Kidney capillary endothelial cell (primary cell): Measurements from ENCODE around the gene PAPPA.
A peak's percentile ranks its signal among the peaks of the same experiment; 100 is the strongest.

Experiments used
- DNase-seq: peaks from one replicate; pipeline ENCODE4 v3.0.0-alpha.2; 2018; ENCODE audit warnings: low spot score

PAPPA gene

DNA sequence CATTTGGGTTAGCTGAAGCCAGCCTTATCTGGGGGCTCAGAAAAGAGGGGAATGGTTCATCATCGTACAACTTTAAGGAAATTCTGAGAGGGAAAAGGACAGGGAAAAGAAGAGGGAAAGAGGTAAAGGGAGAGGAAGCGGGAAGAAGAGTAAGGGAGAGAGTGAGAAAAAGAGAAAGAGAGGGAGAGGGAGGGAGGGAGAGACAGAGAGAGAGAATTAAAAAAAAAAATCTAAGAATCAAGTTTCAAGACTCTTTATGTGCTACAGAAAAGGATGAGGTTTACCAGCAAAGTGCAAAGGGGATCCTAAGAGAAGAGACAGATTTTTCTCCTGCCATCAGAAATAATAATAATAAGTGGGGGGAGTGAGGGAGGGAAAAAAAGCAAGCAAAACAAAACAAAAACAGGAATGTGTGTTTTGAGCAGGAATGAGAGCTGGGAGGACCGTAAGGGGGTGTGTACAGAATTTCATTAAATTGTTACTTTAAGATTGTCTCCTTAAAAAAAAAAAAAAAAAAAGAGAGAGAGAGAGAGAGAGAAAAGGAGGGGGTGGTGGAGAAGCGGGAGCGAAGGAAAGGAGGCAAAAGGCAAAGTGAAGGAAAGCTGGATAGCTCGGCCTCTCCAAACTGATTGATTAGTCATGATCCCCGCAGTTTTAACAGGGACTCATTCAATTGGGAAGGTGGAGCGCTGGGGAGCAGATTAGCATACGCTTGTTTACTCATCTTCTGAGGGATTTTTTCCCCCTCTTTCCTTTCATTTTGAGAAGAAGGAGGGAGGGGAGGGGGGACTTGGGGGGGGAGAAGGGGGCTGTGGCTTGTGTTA lies 438 bp upstream of the PAPPA start:
- no peak for DNase-seq

DNA sequence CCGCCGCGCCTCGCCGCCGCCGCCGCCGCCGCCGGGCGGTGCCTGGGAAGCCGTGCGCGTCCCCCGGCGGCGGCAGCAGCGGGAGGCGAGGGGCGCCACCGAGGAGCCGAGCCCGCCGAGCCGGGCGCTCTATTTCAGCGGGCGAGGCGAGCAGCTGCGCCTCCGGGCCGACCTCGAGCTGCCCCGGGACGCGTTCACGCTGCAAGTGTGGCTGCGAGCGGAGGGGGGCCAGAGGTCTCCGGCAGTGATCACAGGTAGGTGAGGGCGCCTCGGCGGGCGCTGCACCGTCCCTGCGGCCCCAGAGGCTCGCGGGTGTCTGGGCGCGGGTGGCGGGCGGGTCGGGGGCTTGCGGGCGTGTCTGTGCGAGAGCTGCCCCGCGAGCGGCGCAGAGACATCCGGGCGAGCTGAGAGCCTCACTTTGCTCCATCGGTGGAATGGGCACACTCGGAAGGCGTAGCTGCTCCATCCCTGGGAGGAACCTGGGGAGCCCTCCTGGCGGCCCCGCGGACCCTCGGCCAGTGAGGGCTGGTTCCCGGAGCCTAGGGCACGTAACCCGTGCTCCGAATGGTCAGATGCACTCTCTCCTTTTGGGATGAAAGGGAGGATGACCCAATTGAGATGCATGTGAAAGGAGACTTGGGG lies 864 bp downstream of the PAPPA start:
- no peak for DNase-seq

DNA sequence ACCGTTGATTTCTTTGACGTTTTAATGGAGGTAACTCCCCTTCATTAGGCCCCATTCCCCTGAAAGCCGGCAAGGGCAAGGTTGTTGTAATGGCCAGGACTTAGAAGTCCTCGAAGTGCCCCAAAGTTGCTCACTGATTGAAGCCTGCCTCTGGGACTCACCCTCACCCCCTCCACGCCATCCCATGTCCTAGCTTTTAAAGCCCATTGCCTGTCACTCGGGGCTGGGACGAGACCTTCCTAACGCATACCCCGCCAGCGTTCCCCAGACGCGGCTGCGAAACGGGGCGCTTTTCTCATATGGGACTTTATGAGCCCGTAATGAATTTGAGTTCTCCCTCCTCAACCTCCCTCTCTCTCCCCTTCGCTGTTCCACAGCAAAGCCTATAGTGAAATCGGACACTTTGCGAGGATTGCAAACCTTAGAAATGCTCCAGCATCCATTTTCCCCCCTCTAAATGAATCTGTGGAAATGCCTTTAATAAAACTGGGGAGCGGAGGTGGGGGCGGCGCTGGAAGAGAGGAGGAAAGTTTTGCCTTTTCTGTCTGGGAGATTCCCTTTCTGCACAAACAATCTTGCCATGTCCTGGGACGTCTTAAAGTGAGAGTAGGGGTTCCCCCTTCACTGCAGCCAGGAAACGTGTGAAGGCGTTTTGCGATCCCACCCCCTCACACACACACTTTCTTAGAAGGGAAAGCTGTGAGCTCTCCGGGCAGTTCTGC lies 1.5 kb downstream of the PAPPA start:
- DNase-seq: no peak

DNA sequence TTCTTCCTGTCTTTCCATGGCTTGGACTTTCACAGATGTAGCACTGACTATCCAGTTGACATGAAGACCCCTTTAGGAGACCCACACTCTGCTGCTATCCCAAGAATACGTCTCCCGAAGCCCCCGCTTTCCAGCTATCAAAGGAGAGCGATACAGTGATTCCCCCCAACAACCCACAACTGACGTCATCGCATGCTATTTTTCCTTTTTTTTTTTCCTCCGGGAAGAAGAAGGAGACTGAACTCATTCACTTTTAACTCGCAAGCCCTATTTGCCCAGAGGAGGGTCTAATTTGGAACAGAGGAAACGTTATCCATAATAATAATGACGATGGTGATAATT lies 2.1 kb downstream of the PAPPA start:
- DNase-seq: no peak

DNA sequence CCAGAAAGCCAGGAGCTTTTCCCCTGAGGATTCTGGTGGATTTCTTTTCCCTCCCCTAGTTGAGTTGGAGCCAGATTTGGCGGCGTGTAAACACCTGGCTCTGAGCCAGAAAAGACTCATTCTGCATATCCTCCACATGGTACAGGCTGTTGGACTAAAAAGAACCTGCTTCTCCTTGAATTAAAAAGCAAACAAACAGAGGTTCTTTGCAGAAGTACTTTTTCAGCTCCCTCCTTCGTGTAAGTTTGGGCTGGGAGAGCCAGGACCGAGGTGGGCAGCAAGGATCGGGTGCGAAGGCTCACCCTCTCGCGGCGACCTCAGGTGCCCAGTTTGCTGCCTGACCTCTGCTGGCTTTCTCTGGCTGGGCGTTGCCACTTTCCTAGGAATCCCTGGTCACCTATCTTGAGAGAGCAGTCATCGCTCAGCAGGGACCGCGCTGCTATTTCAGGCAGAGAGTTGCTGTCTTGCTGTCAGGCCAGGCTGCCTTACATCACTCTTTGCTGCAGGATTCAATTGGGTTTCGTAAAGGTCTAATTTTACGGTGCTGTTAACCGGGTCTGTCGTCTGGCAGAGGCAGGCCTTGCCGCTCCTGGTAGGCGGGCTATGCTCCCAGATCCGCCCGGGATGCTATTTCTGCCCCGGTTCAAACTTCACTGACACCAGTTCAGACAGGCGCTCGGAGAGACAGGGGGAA lies 3.2 kb downstream of the PAPPA start:
- DNase-seq: peak; percentile 29

DNA sequence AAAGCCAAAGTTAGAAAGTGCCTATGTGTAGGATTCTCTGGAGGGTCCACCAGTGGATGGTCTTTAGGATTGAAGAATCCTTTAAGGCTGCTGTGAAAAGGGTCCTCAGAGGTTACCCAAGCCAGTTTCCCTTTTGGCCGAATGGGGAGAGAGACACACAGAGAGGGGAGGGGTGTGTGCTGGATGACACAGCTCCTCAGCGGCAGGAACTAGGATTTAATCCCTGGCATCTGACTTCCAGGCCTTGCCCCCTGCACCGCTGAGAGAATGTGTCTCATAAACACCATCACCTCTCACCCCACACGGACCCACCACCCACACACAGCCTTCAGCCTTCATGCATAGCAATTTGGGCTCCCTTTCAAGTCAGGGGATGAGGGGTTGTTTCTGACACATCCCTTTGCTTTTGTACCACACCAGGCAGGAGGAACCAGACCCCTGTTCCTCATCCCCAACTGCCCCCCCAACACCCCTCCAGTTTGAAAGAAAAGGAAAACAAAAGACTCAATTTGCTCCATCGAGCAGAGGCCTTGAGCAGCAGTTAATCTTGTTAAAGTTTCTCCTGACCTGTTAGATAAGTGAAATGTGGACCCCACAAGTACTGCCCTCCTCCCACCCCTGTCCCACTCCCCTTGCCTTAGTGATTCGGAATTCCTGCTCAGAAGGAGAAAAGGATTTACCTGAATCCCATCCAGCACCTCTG lies 4.0 kb downstream of the PAPPA start:
- no peak for DNase-seq

DNA sequence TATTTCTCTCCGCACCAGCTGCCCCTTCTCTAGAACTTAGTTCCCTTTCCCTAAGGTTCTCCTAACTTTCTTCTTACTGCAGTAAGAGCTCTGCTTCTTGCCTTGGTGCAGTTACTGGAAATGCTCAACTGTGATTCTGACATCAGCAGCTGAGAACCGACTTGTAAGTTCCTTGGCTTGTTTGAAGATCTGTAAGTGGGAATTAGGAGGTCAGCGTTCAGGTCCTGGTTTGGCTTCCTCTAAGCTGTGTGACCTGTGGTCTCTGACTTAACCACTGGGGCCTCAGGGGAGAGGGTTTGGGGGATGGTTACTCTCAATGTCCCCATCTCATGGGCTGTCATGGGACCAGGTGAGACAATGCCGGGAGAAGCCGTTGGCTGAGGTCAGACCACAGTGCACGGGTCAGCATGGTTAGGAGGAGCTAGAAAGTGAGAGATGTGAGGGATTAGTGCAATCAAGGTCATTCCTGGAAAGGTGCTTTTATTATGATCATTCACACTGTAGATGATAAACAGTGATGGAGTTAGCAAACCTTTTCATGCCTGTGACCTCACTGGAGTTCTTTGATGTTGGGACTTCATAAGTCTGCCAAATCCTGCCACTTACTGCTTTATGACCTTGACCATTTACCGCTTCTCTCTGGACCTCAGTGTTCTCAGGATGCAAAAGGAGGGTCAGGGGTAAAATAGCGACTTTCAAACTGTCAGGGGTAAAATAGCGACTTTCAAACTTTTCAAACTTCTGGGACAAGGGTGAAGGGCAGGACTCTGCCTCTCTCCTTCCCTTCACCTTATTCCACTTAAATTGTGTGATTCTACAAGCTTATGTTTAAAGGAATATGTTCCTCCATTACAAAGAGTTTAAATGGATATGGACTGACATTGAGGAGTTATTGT lies 7.3 kb downstream of the PAPPA start:
- no peak for DNase-seq

DNA sequence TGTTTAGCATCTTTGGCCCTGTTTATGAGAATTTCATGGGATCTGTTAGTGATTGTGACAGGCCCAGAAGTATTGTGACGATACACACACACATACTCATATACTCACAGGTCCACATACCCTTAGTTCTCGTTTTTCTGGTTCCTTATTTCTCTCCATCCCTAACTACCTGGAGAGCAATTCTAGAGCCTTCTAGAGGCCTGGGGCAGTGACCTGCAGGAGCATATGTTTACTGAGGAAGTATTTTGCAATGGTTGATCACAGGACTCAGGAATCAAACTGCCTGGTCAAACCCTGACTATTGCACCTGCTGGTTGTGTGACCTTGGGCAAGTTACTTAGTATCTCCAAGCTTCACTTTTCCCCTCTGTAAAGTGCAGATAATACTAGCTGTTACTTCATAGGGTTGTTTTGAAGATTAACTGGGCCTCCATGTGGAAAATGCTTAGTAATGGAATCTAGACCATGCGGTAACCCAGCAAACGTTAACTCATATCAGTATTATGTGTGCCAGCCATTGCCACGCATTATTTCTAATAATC lies 8.7 kb downstream of the PAPPA start:
- DNase-seq: no peak

DNA sequence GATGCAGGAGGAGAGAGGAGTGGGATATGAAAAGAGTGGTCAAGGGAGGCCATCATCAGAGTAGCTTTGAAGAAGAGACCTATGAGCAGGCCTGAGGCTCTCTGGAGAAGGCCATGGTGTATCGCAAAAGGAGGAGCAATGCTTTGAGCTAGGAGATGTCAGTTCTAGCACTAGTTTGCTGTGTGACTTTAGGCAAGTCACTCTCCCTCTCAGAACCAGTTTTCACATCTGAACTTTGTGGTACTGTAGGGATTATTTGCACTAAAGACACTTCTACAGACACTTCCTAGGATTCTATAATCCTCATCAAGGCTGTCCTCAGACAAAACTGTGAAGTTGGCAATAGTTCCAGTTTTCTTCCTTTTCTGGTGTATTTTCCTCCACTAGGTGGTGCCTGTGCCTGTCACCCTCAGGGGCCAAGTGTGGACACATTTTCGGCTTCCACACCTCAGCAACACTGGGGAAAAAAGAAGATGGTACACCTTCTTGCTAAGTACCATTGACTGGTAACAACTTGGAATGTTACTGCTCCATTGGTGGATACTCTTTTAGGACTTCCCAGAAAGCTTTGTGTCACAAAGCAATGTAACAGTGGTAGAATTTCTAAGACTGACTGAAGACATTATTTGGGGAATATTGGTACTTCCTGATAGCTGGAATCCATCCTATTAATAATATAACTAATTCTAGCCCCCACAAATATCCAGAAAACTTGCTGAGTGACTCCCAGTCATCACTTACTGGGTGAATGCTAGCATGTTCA lies 9.9 kb downstream of the PAPPA start:
- no peak for DNase-seq

DNA sequence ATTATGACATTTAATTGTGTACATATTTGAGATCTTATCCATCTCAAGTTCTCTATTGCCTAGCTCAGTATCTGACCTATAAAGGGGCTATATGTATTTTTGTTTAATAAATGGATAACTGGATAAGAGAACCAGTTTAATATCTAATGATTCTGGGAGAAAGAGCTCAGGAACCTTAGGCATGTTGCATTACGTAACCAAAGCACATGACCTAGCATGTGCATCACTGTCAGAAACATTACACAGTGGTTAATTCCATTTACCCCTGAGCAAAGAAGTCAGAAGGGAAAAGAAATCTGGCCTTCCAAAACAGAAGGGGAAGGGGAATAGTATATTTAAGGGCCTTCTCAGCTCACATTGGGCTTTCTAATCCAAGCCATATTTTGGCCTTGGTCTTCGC lies 12.3 kb downstream of the PAPPA start:
- DNase-seq: no peak

DNA sequence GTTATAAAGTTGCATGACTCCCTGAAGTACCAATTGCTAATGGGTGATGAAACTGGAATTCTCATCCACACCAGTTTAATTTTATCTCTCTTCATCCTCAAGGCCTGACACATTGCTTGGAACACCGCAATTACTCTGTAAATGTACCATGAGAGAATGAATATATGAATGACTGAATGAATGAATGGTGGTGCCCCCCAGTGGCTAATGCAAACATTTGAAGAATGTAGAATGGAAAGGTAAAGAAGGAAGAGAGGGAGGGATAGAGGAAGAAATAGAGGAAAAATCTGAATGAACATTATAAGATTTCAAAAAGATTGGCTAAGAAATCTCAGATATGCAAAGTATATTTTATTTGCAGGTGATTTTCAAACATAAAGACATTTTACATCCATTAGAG lies 13.1 kb downstream of the PAPPA start:
- DNase-seq: no peak

DNA sequence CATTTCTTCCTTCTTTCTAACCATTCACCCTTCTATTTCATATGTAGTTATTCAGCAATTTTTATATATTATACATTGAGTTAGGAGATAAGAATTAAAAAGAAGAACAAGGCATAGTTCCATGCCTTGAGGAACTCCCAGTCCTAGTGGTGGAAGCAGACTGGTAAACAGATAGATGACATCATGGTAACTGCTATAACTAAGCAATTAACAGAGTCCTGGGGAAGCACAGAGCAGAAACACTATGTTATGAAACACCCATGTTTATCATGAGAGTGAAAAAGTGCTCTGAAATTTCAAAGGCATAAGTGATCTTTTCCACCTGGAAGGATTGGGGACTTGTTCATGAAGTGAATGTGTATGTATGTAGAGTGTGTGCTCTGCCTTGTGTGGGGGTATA lies 14.6 kb downstream of the PAPPA start:
- no peak for DNase-seq

DNA sequence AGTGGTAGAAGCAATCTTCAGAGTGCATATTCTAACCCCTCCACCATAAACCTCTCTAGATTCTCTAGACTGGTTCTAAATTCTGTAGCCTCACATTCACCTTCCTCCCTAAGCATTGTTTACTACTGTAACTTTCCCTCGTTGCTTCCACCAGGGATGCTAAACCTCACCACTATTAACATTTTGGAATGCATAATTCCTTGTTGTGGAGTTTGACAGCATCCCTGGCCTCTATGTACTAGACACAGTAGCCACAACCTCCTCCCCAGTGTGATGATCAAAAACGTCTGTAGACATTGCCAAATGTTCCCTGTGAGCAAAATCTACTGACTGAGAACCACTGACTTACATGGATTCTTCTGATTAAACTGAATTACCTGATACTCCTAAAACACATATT lies 18.6 kb downstream of the PAPPA start:
- no peak for DNase-seq

DNA sequence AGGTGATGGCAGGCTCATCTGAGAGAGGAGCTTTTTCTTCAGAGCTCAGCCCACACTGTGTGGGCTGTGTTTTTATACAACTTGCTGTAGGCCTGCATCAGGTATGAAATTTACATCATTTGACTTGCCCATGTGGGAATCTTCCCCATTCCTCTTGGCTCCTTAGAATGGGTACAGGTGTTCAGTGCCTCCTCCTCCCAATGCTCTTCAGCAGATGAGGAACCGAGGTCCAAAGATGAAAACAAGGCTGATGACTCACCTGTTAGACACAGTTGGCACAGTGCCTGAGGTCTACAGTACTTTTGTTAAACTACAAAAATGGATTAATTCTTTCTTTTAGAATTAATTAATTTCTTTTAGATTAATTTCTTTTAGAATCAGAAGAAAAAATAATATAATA lies 20.8 kb downstream of the PAPPA start:
- no peak for DNase-seq

DNA sequence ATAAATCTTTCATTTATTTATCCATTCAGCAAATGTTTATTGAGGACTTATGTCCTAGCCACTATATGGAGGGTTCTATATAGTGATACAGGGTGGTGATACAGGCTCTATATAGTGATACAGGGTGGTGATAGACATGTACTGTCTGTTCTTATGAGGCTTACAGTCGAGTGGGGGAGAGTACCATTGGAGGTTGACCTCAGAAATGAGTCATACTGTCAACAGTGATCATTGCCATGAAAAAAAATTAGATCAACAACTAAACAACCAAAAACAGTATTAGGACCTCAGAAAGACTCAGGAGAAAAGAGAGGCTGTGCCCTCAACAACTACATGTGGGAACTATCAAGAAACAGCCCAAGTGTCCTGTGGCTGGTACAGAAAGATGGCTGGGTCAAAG lies 22.0 kb downstream of the PAPPA start:
- DNase-seq: no peak

DNA sequence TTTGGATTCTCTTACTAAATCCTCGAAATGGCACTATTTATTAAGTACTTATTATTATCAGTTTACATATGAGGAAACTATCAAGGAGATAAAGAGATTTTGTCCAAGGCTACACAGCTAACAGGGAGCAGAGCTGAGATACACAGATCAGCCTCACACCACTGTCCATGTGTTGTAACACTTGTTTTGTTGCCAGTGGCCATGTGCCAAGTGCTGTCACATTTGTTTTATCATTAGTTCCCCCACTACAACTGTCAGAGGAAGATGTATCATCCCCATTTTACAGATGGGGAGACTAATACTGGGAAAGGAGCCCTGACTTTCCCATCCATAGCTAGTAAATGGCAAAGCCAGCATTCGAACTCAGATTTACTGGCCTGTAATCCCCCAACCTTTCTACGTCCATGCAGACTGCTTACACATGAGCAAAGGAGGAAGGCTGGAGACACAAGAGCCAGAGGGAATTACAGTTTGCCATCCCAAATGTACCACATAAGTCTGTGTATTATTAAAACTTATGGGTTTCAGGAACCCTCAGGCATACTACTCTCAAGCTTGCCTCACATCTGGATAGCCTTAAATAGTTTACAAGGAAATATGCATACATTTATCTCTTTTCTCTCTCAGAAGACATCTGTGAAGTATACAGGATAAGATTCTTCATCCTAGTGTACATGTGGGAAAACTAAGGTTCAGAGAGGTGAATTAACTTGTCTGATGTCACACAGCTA lies 25.1 kb downstream of the PAPPA start:
- no peak for DNase-seq

DNA sequence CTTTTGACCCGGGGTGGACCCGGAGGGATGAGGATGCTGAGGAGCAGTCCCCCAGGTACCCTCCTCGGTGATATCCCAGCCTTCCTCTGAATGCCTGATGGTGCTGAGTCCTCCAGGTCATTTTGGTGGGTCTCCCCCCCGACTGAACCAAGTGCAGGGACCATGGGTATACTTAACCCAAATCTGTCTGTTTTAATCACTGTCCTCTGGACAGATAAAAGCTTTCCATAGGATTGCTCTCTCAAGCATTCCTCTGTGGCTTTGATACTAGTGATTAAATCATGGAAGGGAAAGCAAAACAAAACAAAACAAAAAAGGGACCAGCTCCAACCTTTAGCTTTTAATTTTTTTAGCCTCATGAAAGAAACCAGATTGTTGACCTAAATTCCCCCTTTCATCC lies 26.0 kb downstream of the PAPPA start:
- DNase-seq: no peak

DNA sequence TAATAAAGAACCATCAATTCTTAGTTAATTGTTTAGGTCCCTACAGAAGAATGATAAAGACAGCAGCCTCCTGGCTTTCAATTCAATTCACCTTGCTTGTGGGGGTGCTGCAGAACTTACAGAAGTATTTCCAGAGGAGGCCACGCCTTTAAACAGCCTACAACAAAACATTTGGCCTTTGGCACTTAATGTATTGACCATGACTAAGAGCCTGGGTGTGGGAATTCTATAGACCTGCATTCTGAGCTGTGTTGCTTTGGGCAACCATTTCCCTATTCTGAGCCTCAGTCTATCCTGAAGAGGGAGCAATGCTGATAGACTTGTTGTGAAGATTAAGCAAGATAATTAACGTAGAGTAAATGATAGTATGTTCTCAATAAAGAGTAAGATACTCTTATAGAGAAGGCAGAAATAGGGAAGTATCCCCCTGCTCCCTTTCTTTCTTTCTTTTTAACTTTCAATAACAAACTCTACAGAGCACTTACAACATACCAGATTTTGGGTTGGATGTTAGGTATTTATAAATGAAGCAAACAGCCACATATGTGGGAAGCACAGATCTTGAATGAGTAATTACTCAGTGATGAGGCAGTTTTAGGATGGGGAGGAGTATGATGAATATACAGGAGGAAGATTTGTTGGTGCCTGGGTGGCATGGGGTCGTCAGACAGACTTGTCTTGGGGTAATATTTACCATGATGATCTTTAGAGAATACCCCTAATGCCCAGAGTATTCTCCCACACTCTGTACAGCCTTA lies 28.4 kb downstream of the PAPPA start:
- no peak for DNase-seq

DNA sequence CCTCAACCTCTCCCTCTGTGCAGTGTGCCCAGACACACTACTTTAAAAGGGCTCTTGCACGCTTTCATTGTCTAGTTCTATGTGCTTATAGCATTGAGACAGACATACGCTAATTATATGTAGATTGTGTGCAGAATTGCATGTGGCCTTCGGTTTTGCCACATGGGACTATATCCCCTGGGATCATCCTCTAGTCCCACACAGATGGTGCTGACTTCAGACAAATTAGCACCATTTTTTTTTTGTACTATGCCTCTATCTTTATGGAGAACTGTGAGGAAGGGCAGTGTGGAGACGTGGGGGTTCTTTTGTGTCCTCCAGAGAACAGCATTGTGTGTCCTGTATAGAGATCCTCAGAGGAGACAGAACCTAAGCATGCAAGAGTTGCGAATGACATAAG lies 29.3 kb downstream of the PAPPA start:
- DNase-seq: no peak
